HepG2 (cell line): ENCODE results near the gene ISOC2. TPM values are rescaled to one million over a fixed set of nuclear protein-coding genes. Genes with fewer than 3 reads are reported as not detected.

Experiments used
- ATAC-seq: fragments of 200-7000 bp; cut with Tn5 transposase; 3 replicates; pipeline ENCODE4 v1.9.1; 2020; ENCODE audit warnings: mild to moderate bottlenecking, moderate library complexity
- BruUV-seq: library from RNA; stranded (reverse); fragments of 400-500 nt; replicated peaks from 2 replicates; lab custom pipeline; 2021; lab: Mats Ljungman, UMichigan
- CTCF ChIA-PET: fragments of 300-600 bp; formaldehyde crosslinking; extraction: SDS; loops from one replicate; lab custom pipeline; 2021; ENCODE audit warnings: low total read pairs, inconsistent platforms, low intra/inter-chr PET ratio; lab: Yijun Ruan, JAX
- POLR2A ChIA-PET: fragments of 350-600 bp; sonication (Branson Sonifier 250); formaldehyde crosslinking; loops from one replicate; lab custom pipeline; 2020; ENCODE audit warnings: antibody characterized with exemption, inconsistent platforms; lab: Yijun Ruan, JAX
- DNase-seq: peaks from one replicate; pipeline ENCODE4 v3.0.0-alpha.2; 2015; ENCODE audit warnings: low spot score
- FAIRE-seq: peaks from 3 replicates; lab custom pipeline; 2011; peaks lifted over from hg19 to GRCh38; lab: Jason Lieb, UNC
- H2AFZ ChIP-seq: one replicate; pipeline ENCODE4 v1.6.1; 2011; ENCODE audit warnings: low read length, inconsistent platforms
- H3K27ac ChIP-seq: fragments of 300-600 bp; 3 replicates; pipeline ENCODE4 v1.8.0; 2011; ENCODE audit warnings: mixed run types, mild to moderate bottlenecking, mixed read lengths, low read length, inconsistent platforms; ENCODE audit not compliant: insufficient read depth; ENCODE audit errors: extremely low read length
- H3K27me3 ChIP-seq, 2 experiments: fragments of 200-600 bp in 1 of 2; 2 replicates in 1 of 2; 3 replicates in 1 of 2; pipeline versions ENCODE4 v1.6.0 to v1.8.0; 2011; ENCODE audit warnings: low read length in 2 of 2, mild to moderate bottlenecking in 2 of 2, moderate library complexity in 2 of 2, inconsistent platforms in 1 of 2; ENCODE audit not compliant: insufficient read depth in 2 of 2, control insufficient read depth in 1 of 2
- H3K36me3 ChIP-seq, 2 experiments: fragments of 200-600 bp in 1 of 2; replicated peaks in 1 of 2; 2 replicates in 1 of 2; 3 replicates in 1 of 2; pipeline versions ENCODE4 v1.5.1 to v1.8.0; 2011; ENCODE audit warnings: low read length in 2 of 2, inconsistent platforms in 1 of 2; ENCODE audit not compliant: insufficient read depth in 2 of 2, control insufficient read depth in 1 of 2
- H3K4me1 ChIP-seq: 2 replicates; pipeline ENCODE4 v1.5.1; 2012; ENCODE audit warnings: low read length, inconsistent platforms; ENCODE audit not compliant: insufficient read depth
- H3K4me2 ChIP-seq: 2 replicates; pipeline ENCODE4 v1.6.0; 2011; ENCODE audit warnings: low read depth, low read length, inconsistent platforms
- H3K4me3 ChIP-seq, 3 experiments: fragments of 200-600 bp in 1 of 3; sonication (generic), shearing (Covaris generic) in 1 of 3; replicated peaks in 1 of 3; 2 replicates each; pipeline ENCODE4 v1.5.1; 2011 to 2016; ENCODE audit warnings: low read length in 3 of 3, inconsistent platforms in 2 of 3, low read depth in 2 of 3, mild to moderate bottlenecking in 2 of 3, control low read depth in 1 of 3, mixed read lengths in 1 of 3; ENCODE audit not compliant: insufficient read depth in 1 of 3
- H3K79me2 ChIP-seq: one replicate; pipeline ENCODE4 v1.6.1; 2011; ENCODE audit warnings: low read length, inconsistent platforms; ENCODE audit not compliant: insufficient read depth
- H3K9ac ChIP-seq: 2 replicates; pipeline ENCODE4 v1.6.0; 2011; ENCODE audit warnings: mild to moderate bottlenecking, low read depth, low read length, inconsistent platforms; ENCODE audit not compliant: insufficient read depth
- H3K9me3 ChIP-seq: 2 replicates; pipeline ENCODE4 v1.5.1; 2012; ENCODE audit warnings: mild to moderate bottlenecking, low read length
- H4K20me1 ChIP-seq: 2 replicates; pipeline ENCODE4 v1.6.0; 2011; ENCODE audit warnings: inconsistent platforms, mild to moderate bottlenecking, low read length, moderate library complexity; ENCODE audit not compliant: insufficient read depth
- DNMT1 ChIP-seq: sonication (generic); formaldehyde crosslinking; IDR thresholded peaks from 2 replicates; pipeline ENCODE4 v1.5.1; 2020; ENCODE audit warnings: mild to moderate bottlenecking, missing genetic modification reagents
- HOXA5 ChIP-seq: sonication (generic); formaldehyde crosslinking; IDR thresholded peaks from 2 replicates; pipeline ENCODE4 v1.4.0; 2020; ENCODE audit warnings: missing genetic modification reagents
- IKZF1 ChIP-seq: fragments of 450-650 bp; IDR thresholded peaks from 2 replicates; pipeline ENCODE4 v1.7.1; 2016
- MAFF ChIP-seq: IDR thresholded peaks from 2 replicates; pipeline ENCODE4 v1.6.1; 2011; ENCODE audit warnings: low read depth, low read length, improper control_type of control experiment
- RBAK ChIP-seq: sonication (generic); formaldehyde crosslinking; IDR thresholded peaks from 2 replicates; pipeline ENCODE4 v1.5.1; 2020; ENCODE audit warnings: mild to moderate bottlenecking, missing genetic modification reagents
- SP140L ChIP-seq: sonication (generic); formaldehyde crosslinking; IDR thresholded peaks from 2 replicates; pipeline ENCODE4 v1.4.0; 2020; ENCODE audit warnings: missing genetic modification reagents, borderline replicate concordance
- TEF ChIP-seq: sonication (generic); formaldehyde crosslinking; IDR thresholded peaks from 2 replicates; pipeline ENCODE4 v1.5.0; 2020; ENCODE audit warnings: missing genetic modification reagents
- ZFP90 ChIP-seq: sonication (generic); formaldehyde crosslinking; IDR thresholded peaks from 2 replicates; pipeline ENCODE4 v1.8.0; 2022; ENCODE audit warnings: missing genetic modification reagents, mild to moderate bottlenecking, inconsistent platforms, borderline replicate concordance
- ZMAT3 ChIP-seq: sonication (generic); formaldehyde crosslinking; conservative IDR thresholded peaks from 2 replicates; pipeline ENCODE4 v1.7.0; 2021; ENCODE audit warnings: missing genetic modification reagents
- ZNF333 ChIP-seq: sonication (generic); formaldehyde crosslinking; IDR thresholded peaks from 2 replicates; pipeline ENCODE4 v1.4.0; 2020; ENCODE audit warnings: mild to moderate bottlenecking, missing genetic modification reagents, borderline replicate concordance
- WGBS: methylation state at CpG from one replicate; pipeline ENCODE4 v1.1.6; 2017; ENCODE audit warnings: low lambda C conversion rate; 5-methylcytosine and 5-hydroxymethylcytosine counted together
- in situ Hi-C: cut with HindIII; loops from 2 replicates; pipeline ENCODE4 v1.10.0; 2017; ENCODE audit warnings: low pct_unique_long_range_greater_than_20kb; ENCODE audit not compliant: extremely low pct_ligation_motif_present
- intact Hi-C: fragments of 100-400 bp; cut with micrococcal nuclease; formaldehyde crosslinking; loops from one replicate; pipeline ENCODE4 v1.10.0; 2022; ENCODE audit not compliant: unreplicated experiment
- polyA plus RNA-seq, 8 experiments: library from polyadenylated mRNA; depleted of rRNA in 3 of 8; stranded (reverse) in 7 of 8; unstranded in 1 of 8; fragments of >200 nt; fragmentation: Illumina TruSeq in 4 of 8; extraction: Trizol in 4 of 8; gene quantifications; 2 replicates each; pipeline versions ENCODE4 v1.2.1 to v1.2.3, GENCODE V29; 2011 to 2016; ENCODE audit warnings: low read depth in 4 of 8, missing spikeins in 1 of 8, mixed read lengths in 1 of 8; ENCODE audit not compliant: insufficient read depth in 1 of 8
- total RNA-seq, 5 experiments: library from RNA; depleted of rRNA; stranded (reverse); fragments of >200 nt; fragmentation: Illumina TruSeq; extraction: Trizol; gene quantifications; 2 replicates each; pipeline ENCODE4 v1.2.3, GENCODE V29; 2016; ENCODE audit warnings: low read depth in 1 of 5
- TF ChIP-seq, protein P1 (sequence below): sonication (generic); formaldehyde crosslinking; IDR thresholded peaks from 2 replicates; pipeline ENCODE4 v1.5.0; 2020; ENCODE audit warnings: mild to moderate bottlenecking, missing genetic modification reagents, borderline replicate concordance
- TF ChIP-seq, protein P2 (sequence below): sonication (generic); formaldehyde crosslinking; IDR thresholded peaks from 2 replicates; pipeline ENCODE4 v1.5.1; 2020; ENCODE audit warnings: mild to moderate bottlenecking, missing genetic modification reagents

ISOC2 gene
- total and polyA plus RNA-seq, 2 of the 13 experiments (the other 11 are each of a cell fraction or from before 2014, with no cell fraction given), result 76.8 to 105 TPM

- BruUV-seq, result no TSS peak
- CTCF ChIA-PET, result no interaction called here
- TF ChIP-seq, protein P1, sequence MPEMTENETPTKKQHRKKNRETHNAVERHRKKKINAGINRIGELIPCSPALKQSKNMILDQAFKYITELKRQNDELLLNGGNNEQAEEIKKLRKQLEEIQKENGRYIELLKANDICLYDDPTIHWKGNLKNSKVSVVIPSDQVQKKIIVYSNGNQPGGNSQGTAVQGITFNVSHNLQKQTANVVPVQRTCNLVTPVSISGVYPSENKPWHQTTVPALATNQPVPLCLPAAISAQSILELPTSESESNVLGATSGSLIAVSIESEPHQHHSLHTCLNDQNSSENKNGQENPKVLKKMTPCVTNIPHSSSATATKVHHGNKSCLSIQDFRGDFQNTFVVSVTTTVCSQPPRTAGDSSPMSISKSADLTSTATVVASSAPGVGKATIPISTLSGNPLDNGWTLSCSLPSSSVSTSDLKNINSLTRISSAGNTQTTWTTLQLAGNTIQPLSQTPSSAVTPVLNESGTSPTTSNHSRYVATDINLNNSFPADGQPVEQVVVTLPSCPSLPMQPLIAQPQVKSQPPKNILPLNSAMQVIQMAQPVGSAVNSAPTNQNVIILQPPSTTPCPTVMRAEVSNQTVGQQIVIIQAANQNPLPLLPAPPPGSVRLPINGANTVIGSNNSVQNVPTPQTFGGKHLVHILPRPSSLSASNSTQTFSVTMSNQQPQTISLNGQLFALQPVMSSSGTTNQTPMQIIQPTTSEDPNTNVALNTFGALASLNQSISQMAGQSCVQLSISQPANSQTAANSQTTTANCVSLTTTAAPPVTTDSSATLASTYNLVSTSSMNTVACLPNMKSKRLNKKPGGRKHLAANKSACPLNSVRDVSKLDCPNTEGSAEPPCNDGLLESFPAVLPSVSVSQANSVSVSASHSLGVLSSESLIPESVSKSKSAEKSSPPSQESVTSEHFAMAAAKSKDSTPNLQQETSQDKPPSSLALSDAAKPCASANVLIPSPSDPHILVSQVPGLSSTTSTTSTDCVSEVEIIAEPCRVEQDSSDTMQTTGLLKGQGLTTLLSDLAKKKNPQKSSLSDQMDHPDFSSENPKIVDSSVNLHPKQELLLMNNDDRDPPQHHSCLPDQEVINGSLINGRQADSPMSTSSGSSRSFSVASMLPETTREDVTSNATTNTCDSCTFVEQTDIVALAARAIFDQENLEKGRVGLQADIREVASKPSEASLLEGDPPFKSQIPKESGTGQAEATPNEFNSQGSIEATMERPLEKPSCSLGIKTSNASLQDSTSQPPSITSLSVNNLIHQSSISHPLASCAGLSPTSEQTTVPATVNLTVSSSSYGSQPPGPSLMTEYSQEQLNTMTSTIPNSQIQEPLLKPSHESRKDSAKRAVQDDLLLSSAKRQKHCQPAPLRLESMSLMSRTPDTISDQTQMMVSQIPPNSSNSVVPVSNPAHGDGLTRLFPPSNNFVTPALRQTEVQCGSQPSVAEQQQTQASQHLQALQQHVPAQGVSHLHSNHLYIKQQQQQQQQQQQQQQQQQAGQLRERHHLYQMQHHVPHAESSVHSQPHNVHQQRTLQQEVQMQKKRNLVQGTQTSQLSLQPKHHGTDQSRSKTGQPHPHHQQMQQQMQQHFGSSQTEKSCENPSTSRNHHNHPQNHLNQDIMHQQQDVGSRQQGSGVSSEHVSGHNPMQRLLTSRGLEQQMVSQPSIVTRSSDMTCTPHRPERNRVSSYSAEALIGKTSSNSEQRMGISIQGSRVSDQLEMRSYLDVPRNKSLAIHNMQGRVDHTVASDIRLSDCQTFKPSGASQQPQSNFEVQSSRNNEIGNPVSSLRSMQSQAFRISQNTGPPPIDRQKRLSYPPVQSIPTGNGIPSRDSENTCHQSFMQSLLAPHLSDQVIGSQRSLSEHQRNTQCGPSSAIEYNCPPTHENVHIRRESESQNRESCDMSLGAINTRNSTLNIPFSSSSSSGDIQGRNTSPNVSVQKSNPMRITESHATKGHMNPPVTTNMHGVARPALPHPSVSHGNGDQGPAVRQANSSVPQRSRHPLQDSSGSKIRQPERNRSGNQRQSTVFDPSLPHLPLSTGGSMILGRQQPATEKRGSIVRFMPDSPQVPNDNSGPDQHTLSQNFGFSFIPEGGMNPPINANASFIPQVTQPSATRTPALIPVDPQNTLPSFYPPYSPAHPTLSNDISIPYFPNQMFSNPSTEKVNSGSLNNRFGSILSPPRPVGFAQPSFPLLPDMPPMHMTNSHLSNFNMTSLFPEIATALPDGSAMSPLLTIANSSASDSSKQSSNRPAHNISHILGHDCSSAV (CRISPR knock-in tag), result no peak
- TF ChIP-seq TEF (no peak), IKZF1 (no peak), ZFP90 (CRISPR knock-in tag) (no peak), RBAK (no peak), HOXA5 (CRISPR knock-in tag) (no peak), ZNF333 (CRISPR knock-in tag) (no peak), DNMT1 (CRISPR knock-in tag) (no peak), MAFF (no peak), SP140L (CRISPR knock-in tag) (no peak), ZMAT3 (CRISPR knock-in tag) (no peak)
- TF ChIP-seq, protein P2, sequence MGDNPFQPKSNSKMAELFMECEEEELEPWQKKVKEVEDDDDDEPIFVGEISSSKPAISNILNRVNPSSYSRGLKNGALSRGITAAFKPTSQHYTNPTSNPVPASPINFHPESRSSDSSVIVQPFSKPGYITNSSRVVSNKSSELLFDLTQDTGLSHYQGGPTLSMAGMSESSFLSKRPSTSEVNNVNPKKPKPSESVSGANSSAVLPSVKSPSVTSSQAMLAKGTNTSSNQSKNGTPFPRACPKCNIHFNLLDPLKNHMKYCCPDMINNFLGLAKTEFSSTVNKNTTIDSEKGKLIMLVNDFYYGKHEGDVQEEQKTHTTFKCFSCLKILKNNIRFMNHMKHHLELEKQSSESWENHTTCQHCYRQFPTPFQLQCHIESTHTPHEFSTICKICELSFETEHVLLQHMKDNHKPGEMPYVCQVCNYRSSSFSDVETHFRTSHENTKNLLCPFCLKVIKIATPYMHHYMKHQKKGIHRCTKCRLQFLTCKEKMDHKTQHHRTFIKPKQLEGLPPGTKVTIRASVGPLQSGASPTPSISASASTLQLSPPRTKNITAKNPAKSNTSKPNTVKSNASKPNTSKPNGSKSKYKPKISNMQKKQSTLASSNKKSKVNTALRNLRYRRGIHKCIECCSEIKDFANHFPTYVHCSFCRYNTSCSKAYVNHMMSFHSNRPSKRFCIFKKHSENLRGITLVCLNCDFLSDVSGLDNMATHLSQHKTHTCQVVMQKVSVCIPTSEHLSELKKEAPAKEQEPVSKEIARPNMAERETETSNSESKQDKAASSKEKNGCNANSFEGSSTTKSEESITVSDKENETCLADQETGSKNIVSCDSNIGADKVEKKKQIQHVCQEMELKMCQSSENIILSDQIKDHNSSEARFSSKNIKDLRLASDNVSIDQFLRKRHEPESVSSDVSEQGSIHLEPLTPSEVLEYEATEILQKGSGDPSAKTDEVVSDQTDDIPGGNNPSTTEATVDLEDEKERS (CRISPR knock-in tag), result no peak
These were observed 16.9 kb upstream of the ISOC2 start for GRCh38 chr19:55478364-55478763.

More at GRCh38 chr19:55478364-55478763, 16.9 kb upstream of the ISOC2 start:
- no peaks in the 10 kb centered on the region; a peak in 1 of 5 replicates for H3K27me3 ChIP-seq
- no peaks in the 10 kb centered on the region for H4K20me1 ChIP-seq
- peak overlapping the region; percentile 3; the same call in 1 of the 2 replicates for H3K9ac ChIP-seq
- in situ Hi-C loops, result no loop called here
- WGBS, result 92% methylated on average over 11 of the region's 12 CpGs
- POLR2A ChIA-PET, result no interaction called here
- no peak overlapping the region for H3K4me3 ChIP-seq
- no peak overlapping the region for H2AFZ ChIP-seq
- 0 out of 2 replicates have a peak overlapping the region, but pooled peaks have one; percentile 78 for H3K4me2 ChIP-seq
- H3K27ac ChIP-seq, result no peak overlapping the region
- H3K36me3 ChIP-seq, result no peaks in the 10 kb centered on the region
- no peaks in the 10 kb centered on the region for H3K9me3 ChIP-seq
- no peak for DNase-seq
- peaks cover 11% of the 10 kb centered on the region for H3K79me2 ChIP-seq
- intact Hi-C loops, result no loop called here
- peaks cover 40% of the 10 kb centered on the region for H3K4me1 ChIP-seq
- no peak for ATAC-seq
- FAIRE-seq, result no peak
